Natural killer cell (primary cell): Measurements from ENCODE around the gene CDC34. TPM values are rescaled to one million over a fixed set of nuclear protein-coding genes. Genes with fewer than 3 reads are reported as not detected.
A peak's percentile ranks its signal among the peaks of the same experiment; 100 is the strongest.

Source experiments
- ATAC-seq, 3 donors: fragments of 150-1000 bp in 2 of 3; fragments of 200-7000 bp in 1 of 3; cut with Tn5 transposase; 1 replicate in 1 of 3; 2 replicates in 2 of 3; pipeline ENCODE4 v1.10.0; 2021; ENCODE audit warnings: mild to moderate bottlenecking in 2 of 3, moderate library complexity in 2 of 3
- DNase-seq, 2 donors: peaks; one replicate each; pipeline versions ENCODE4 v3.0.0 to v3.0.0-alpha.2; 2013 to 2021; ENCODE audit warnings: mixed read lengths in 1 of 2
- H3K27ac ChIP-seq: one replicate; pipeline ENCODE4 v1.5.1; 2013; ENCODE audit warnings: mild to moderate bottlenecking, low read length
- H3K27me3 ChIP-seq: one replicate; pipeline ENCODE4 v1.6.1; 2013; ENCODE audit warnings: low read length; ENCODE audit not compliant: control insufficient read depth, insufficient read depth
- H3K36me3 ChIP-seq: one replicate; pipeline ENCODE4 v1.6.1; 2013; ENCODE audit warnings: low read length; ENCODE audit not compliant: control insufficient read depth, insufficient read depth
- H3K4me1 ChIP-seq: one replicate; pipeline ENCODE4 v1.6.1; 2013; ENCODE audit warnings: low read length; ENCODE audit not compliant: control insufficient read depth, insufficient read depth
- H3K4me3 ChIP-seq: one replicate; pipeline ENCODE4 v1.5.1; 2013; ENCODE audit warnings: low read length
- H3K9me3 ChIP-seq: one replicate; pipeline ENCODE4 v1.6.1; 2013; ENCODE audit warnings: low read length; ENCODE audit not compliant: control insufficient read depth, insufficient read depth
- H3K27ac Mint-ChIP-seq, 2 donors: one replicate each; pipeline ENCODE4 v1.8.0; 2022; ENCODE audit warnings: mild to moderate bottlenecking in 2 of 2, mixed read lengths in 2 of 2, moderate library complexity in 1 of 2
- H3K27me3 Mint-ChIP-seq, 2 donors: one replicate each; pipeline ENCODE4 v1.8.0; 2022; ENCODE audit warnings: low read depth in 2 of 2, mixed read lengths in 2 of 2
- H3K36me3 Mint-ChIP-seq: one replicate; pipeline ENCODE4 v1.8.0; 2022; ENCODE audit warnings: mixed read lengths
- H3K4me1 Mint-ChIP-seq, 2 donors: one replicate each; pipeline ENCODE4 v1.8.0; 2022; ENCODE audit warnings: mixed read lengths in 2 of 2
- H3K4me3 Mint-ChIP-seq: one replicate; pipeline ENCODE4 v1.8.0; 2022; ENCODE audit warnings: mild to moderate bottlenecking, moderate library complexity, mixed read lengths
- H3K9me3 Mint-ChIP-seq, 2 donors: one replicate each; pipeline ENCODE4 v1.8.0; 2022; ENCODE audit warnings: mixed read lengths in 2 of 2
- WGBS: methylation state at CpG from one replicate; pipeline ENCODE4 v1.1.7; 2013; ENCODE audit warnings: missing lambda C conversion rate; ENCODE audit not compliant: insufficient coverage; 5-methylcytosine and 5-hydroxymethylcytosine counted together
- intact Hi-C: fragments of 100-400 bp; cut with micrococcal nuclease; formaldehyde crosslinking; loops from one replicate; pipeline ENCODE4 v1.14.2; 2022
- total RNA-seq, 4 donors: library from RNA; stranded (reverse); fragments of 120-200 nt in 1 of 4; gene quantifications; one replicate each; pipeline versions ENCODE4 v1.2.3 to v1.2.4, GENCODE V29; 2013 to 2022
- TF ChIP-seq, protein P1 (sequence below): fragments of 200-600 bp; IDR thresholded peaks from one replicate; pipeline ENCODE4 v1.8.0; 2022; ENCODE audit warnings: antibody characterized with exemption

Gene CDC34, protein sequence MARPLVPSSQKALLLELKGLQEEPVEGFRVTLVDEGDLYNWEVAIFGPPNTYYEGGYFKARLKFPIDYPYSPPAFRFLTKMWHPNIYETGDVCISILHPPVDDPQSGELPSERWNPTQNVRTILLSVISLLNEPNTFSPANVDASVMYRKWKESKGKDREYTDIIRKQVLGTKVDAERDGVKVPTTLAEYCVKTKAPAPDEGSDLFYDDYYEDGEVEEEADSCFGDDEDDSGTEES
- total RNA-seq = 100 to 1,000 TPM in 2 of 3 donors, 10 to 100 TPM in 1; 68.5 to 114 (median 101) TPM
- total RNA-seq (2013) = 43.4 TPM

DNA sequence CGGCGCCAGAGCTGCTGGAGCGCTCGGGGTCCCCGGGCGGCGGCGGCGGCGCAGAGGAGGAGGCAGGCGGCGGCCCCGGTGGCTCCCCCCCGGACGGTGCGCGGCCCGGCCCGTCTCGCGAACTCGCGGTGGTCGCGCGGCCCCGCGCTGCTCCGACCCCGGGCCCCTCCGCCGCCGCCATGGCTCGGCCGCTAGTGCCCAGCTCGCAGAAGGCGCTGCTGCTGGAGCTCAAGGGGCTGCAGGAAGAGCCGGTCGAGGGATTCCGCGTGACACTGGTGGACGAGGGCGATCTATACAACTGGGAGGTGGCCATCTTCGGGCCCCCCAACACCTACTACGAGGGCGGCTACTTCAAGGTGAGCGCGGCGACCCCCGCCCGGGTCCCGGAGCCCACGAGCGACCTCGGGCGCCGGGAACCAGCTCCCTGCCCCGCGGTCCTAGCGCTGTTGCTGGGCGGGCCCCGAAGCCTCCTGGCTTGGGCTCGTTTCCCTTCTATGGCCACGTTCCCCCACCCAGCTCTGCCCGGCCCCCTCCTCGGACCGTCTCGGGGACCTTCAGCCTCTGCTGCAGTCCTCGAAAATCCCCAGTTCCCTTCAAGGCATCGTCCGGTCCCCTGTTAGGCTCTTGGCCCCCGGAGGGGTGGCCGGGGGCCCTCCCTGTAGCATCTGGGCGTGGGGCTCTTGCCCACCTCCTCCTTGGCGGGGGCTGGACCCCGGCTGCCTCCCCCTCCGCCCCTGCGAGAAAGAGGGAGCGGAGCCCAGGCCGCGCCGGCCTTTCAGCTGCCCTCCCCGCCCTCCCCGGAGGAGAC is at the start of gene CDC34:
TSS of gene CDC34 (plus strand) at position 8 of the 808 bp plus-strand sequence. CDS start at position 180, 172 bp downstream.
- Mint-ChIP-seq H3K36me3 (no peaks in the 10 kb centered on the region), H3K27ac (peak within 1 kb of the TSS; percentile 85 to 89), H3K27me3 (no peaks in the 10 kb centered on the region), H3K4me1 (peaks cover 12 to 18% of the 10 kb centered on the region in 2 donors), H3K4me3 (peak within 1 kb of the TSS; percentile 89), H3K9me3 (no peaks in the 10 kb centered on the region)
- DNase-seq = no peak
- TF ChIP-seq, protein P1, sequence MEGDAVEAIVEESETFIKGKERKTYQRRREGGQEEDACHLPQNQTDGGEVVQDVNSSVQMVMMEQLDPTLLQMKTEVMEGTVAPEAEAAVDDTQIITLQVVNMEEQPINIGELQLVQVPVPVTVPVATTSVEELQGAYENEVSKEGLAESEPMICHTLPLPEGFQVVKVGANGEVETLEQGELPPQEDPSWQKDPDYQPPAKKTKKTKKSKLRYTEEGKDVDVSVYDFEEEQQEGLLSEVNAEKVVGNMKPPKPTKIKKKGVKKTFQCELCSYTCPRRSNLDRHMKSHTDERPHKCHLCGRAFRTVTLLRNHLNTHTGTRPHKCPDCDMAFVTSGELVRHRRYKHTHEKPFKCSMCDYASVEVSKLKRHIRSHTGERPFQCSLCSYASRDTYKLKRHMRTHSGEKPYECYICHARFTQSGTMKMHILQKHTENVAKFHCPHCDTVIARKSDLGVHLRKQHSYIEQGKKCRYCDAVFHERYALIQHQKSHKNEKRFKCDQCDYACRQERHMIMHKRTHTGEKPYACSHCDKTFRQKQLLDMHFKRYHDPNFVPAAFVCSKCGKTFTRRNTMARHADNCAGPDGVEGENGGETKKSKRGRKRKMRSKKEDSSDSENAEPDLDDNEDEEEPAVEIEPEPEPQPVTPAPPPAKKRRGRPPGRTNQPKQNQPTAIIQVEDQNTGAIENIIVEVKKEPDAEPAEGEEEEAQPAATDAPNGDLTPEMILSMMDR = no peak
- intact Hi-C loops = loop anchor here (2.0 to 5.0 kb wide), 2 partner anchors 21 to 40 kb away; partner anchors contain the start of gene BSG
- peak; percentile 27 to 38 (median 33) for ATAC-seq
- H3K36me3 ChIP-seq = peaks cover 14% of the 10 kb centered on the region
- H3K27ac ChIP-seq = peak within 1 kb of the TSS; percentile 79
- WGBS = under 1% methylated on average over 84 of the region's 84 CpGs
- H3K4me3 ChIP-seq = peak within 1 kb of the TSS; percentile 78
- peaks cover 36% of the 10 kb centered on the region for H3K4me1 ChIP-seq
- no peaks in the 10 kb centered on the region for H3K9me3 ChIP-seq
- no peaks in the 10 kb centered on the region for H3K27me3 ChIP-seq

DNA sequence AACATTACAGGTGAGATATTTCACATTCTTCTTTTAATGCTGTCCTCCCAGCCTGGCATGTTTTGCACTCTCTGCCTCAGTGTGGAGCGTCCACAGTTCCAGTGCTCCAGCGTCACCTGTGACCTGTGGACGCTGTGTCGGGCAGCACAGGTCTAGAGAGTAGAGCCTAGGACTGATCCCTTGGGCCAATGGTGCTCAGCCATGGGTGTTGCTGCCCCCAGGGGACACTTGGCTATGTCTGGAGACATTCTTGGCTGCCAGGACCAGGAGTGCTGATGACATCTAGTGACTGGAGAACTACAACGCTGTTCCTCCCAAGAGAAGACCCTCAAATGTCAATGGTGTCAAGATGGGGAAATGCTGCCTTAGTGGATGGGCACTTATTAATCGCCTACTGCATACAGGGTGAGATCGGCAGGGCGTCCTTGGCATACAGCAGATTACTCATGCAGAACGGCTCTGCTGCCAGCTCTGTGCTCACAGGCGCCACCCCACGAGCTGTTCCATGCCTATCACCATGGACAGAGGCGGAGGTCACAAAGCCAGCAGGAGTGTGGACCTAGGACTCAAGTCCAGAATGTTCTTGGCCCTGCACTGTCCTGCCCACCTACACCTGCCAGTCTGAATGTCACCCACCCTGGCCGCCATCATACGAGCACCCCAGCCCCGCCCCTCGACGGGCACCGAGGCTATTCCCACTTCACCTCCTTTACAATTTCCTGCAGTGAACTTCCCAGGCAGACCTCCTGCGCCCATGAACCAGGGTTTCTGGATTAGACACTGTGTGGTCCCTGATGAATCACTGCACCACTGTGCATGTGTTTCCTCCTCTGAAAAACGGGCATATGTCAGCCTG is 49.1 kb upstream of the CDC34 start:
- Histone ChIP-seq H3K4me1 (peaks cover 6% of the 10 kb centered on the region), H3K9me3 (peaks cover 3% of the 10 kb centered on the region), H3K27ac (no peak overlapping the region), H3K4me3 (no peak overlapping the region), H3K36me3 (no peaks in the 10 kb centered on the region), H3K27me3 (no peaks in the 10 kb centered on the region)
- WGBS = 67% methylated on average over 20 of the region's 20 CpGs
- Mint-ChIP-seq H3K27ac (no peak overlapping the region), H3K36me3 (no peaks in the 10 kb centered on the region), H3K4me3 (no peak overlapping the region), H3K27me3 (peaks cover 0 to 10% of the 10 kb centered on the region in 2 donors), H3K9me3 (peaks cover 13 to 17% of the 10 kb centered on the region in 2 donors), H3K4me1 (peaks cover 5 to 19% of the 10 kb centered on the region in 2 donors)
- intact Hi-C loops = no loop called here
- ATAC-seq (no peak), DNase-seq (no peak)
- TF ChIP-seq, protein P1 = no peak

DNA sequence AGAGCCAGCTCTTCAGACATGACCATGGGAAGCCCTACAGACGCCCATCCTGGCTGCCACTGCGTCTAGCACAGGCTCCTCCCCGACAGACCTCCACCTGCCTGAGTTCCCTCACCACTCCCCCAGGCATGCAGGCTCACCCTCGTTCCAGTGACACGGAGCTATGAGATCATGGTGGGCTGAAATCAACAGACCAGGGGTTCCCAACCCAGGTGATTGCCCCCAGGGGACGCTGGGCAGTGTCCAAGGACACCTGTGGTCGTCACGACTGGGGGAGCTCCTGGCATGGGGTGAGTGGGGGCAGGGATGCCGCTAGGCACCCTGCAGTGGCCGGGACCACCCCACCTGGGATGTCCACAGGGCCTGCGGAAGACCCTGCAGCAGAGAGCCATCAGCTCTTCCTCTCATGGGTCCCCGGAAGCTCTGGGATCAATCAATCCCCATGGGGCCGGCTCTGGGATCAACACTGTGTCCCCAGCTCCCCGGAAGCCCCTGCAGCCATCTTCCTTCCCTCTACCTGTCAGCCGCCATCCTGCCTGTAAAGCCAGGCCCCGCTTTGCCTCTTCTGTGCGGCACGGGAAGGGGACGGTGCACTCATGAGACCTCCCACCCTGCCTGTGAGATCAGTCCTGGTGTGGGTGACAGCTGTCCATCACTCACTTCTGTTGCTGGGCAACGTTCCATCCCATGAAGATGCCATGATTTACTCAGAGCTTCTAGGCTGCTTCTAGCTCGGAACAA is 48.1 kb upstream of the CDC34 start:
- TF ChIP-seq, protein P1 = no peak
- Histone ChIP-seq H3K4me3 (no peak overlapping the region), H3K27me3 (no peaks in the 10 kb centered on the region), H3K9me3 (peaks cover 3% of the 10 kb centered on the region), H3K36me3 (no peaks in the 10 kb centered on the region), H3K27ac (no peak overlapping the region), H3K4me1 (peaks cover 12% of the 10 kb centered on the region)
- WGBS = 70% methylated on average over 21 of the region's 21 CpGs
- DNase-seq (no peak), ATAC-seq (no peak)
- Mint-ChIP-seq H3K9me3 (peaks cover 13 to 17% of the 10 kb centered on the region in 2 donors), H3K36me3 (no peaks in the 10 kb centered on the region), H3K4me3 (no peak overlapping the region), H3K27ac (no peak overlapping the region), H3K27me3 (peaks cover 0 to 10% of the 10 kb centered on the region in 2 donors), H3K4me1 (peaks cover 5 to 24% of the 10 kb centered on the region in 2 donors)
- intact Hi-C loops = no loop called here
